Activated CD8-positive, alpha-beta memory T cell treated with anti-CD3 and anti-CD28 coated beads, Interleukin-2, amount 50 U/mL, for 4 hours (primary cell): ENCODE data around the gene TMEM267.
"Not testable (repeated sequence)": the region's sequence is repeated elsewhere in the genome, so short reads cannot be mapped to it uniquely, and the experiment has no call there.

Experiments used
- DNase-seq: peaks from one replicate; pipeline ENCODE4 v3.0.0-alpha.2; 2020

TMEM267 gene

DNA sequence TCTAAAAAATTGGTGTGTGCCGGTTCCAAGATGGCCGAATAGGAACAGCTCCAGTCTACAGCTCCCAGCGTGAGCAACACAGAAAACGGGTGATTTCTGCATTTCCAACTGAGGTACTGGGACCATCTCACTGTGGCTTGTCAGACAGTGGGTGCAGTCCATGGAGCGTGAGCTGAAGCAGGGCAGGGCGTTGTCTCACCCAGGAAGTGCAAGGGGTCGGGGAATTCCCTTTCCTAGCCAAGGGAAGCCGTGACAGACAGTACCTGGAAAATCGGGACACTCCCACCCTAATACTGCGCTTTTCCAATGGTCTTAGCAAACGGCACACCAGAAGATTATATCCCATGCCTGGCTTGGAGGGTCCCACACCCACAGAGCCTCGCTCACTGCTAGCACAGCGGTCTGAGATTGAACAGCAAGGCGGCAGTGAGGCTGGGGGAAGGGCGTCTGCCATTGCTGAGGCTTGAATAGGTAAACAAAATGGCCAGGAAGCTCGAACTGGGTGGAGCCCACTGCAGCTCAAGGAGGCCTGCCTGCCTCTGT lies 81.1 kb downstream of the TMEM267 start:
- DNase-seq = not testable (repeated sequence)

DNA sequence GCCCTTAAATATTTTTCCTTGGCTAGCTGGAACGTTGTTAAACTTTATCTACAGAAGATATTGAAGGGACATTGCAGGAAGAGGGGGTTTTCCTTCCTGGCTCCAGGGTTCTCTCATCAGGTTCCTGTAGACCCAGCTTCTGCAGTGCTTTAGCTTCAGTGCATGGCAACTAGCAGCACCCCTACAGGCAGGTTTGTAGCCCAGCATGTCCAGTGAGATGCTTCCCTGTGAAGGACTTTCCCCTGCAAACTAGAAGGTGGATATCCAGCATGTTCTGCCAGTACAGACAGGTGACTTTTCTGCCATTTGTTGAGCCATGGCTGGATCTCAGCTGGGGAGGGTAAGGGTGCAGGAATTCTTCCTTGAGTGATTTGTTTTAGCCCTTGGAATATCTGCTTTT lies 81.8 kb downstream of the TMEM267 start:
- no peak for DNase-seq

DNA sequence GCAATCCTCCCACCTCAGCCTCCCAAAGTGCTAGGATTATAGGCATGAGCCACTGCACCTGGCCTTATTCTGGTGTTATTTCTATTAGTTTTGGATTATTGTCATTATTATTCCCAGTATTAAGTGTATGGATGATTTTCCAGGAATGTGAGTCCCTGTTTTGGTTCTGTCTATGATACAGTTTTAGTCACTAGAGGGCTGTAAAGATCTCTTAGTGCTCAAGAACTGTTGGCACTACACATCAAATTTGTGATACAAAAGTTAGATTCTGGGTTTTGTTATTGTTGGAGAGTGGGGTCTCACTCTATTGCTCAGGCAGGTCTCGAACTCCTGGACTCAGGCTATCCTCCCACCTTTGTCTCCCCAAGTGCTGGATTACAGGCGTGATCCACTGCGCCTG lies 83.6 kb downstream of the TMEM267 start:
- no peak for DNase-seq

DNA sequence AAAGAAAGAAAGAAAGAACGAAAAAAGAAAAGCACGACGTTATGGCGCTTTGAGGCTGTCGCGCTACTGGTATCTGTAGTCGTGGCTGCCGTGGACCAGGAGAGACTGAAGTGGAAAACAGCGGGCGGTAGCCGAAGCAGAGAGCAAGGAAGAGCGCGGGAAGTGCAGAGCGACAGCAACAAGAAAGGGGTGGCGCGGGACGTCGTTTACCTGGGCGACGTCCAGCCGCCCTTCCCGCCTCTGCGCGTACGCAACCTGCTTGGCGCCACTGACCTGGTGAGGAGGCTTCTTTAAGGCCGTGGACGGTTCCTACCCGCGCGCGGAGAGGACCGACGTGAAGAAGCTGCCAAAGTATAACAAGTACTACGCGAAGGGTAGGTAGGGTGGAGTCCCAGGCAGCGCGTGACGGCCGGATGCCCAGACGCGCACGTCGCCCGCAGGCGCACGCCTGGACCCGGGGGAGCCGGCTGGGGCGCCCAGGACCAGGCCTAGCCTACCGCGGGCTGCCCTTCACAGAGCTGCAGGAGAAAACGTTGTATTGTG lies 86.8 kb downstream of the TMEM267 start:
- peak; percentile 54 for DNase-seq
